ENCODE measurements around the gene RCVRN. TPM values are rescaled to one million over a fixed set of nuclear protein-coding genes. Genes with fewer than 3 reads are reported as not detected.
A peak's percentile ranks its signal among the peaks of the same experiment; 100 is the strongest.

The RCVRN gene
- total and polyA plus RNA-seq, 10 donors, result 0.03 to 1.4 (median 0.31) TPM

- Histone ChIP-seq H3K9me3 (peaks cover 0 to 16% (median 12%) of the 10 kb centered on the region in 8 donors), H3K36me3 (peaks cover 0 to 100% (median 18%) of the 10 kb centered on the region in 6 donors), H3K27me3 (replicated peaks in 1 of 7) (no peaks in the 10 kb centered on the region), H3K27ac (no peak overlapping the region), H3K4me1 (peaks cover 0 to 13% (median 3%) of the 10 kb centered on the region in 6 donors), H3K4me3 (no peak overlapping the region)
- DNase-seq, result no peak
- 62 to 86% (median 81%) methylated on average over 3 of the region's 3 CpGs for WGBS, 5 donors
- intact Hi-C loops (cut with DNase I; ENCODE audit: low total_unique reads), result no loop called here
- no peak for TF ChIP-seq CTCF (IDR thresholded peaks at IDR 0.05 in 8 of 11, conservative IDR thresholded peaks at IDR 0.05 in 3 of 11)
- TF ChIP-seq POLR2AphosphoS5 (IDR thresholded peaks at IDR 0.05), result no peak
- TF ChIP-seq POLR2A (IDR thresholded peaks at IDR 0.05), result no peak
Observed at GRCh38 chr17:9936095-9936494, 31.0 kb upstream of the RCVRN start.

- Histone ChIP-seq H3K27ac (peak overlapping the region in 2 of 8 donors; percentile 21 to 27), H3K4me3 (no peak overlapping the region), H3K9me3 (peaks cover 0 to 16% (median 12%) of the 10 kb centered on the region in 8 donors), H3K36me3 (peaks cover 0 to 100% (median 15%) of the 10 kb centered on the region in 6 donors), H3K4me1 (peaks cover 0 to 13% (median 3%) of the 10 kb centered on the region in 6 donors), H3K27me3 (replicated peaks in 1 of 7) (no peaks in the 10 kb centered on the region)
- no peak for DNase-seq
- WGBS, 5 donors, result 77 to 80% (median 79%) methylated on average over 6 of the region's 6 CpGs
- TF ChIP-seq CTCF (IDR thresholded peaks at IDR 0.05 in 8 of 11, conservative IDR thresholded peaks at IDR 0.05 in 3 of 11), result no peak
- TF ChIP-seq POLR2A (IDR thresholded peaks at IDR 0.05), result no peak
- TF ChIP-seq POLR2AphosphoS5 (IDR thresholded peaks at IDR 0.05), result no peak
- intact Hi-C loops (cut with DNase I; ENCODE audit: low total_unique reads), result no loop called here
Observed at GRCh38 chr17:9935408-9935807, 30.3 kb upstream of the RCVRN start.

GRCh38 chr17:9934331-9934730 is 29.3 kb upstream of the RCVRN start:
- Histone ChIP-seq H3K27ac (no peak overlapping the region), H3K4me1 (peaks cover 0 to 13% (median 3%) of the 10 kb centered on the region in 6 donors), H3K27me3 (replicated peaks in 1 of 7) (no peaks in the 10 kb centered on the region), H3K9me3 (peaks cover 0 to 15% (median 12%) of the 10 kb centered on the region in 8 donors), H3K4me3 (no peak overlapping the region), H3K36me3 (peaks cover 0 to 100% (median 10%) of the 10 kb centered on the region in 6 donors)
- 84 to 98% (median 90%) methylated on average over 7 of the region's 7 CpGs for WGBS, 5 donors
- TF ChIP-seq CTCF (IDR thresholded peaks at IDR 0.05 in 8 of 11, conservative IDR thresholded peaks at IDR 0.05 in 3 of 11) (no peak), POLR2A (IDR thresholded peaks at IDR 0.05) (no peak), POLR2AphosphoS5 (IDR thresholded peaks at IDR 0.05) (no peak)
- DNase-seq, result no peak
- intact Hi-C loops (cut with DNase I; ENCODE audit: low total_unique reads), result no loop called here

GRCh38 chr17:9932491-9932890 is 27.4 kb upstream of the RCVRN start:
- 66 to 95% (median 81%) methylated on average over 2 of the region's 2 CpGs for WGBS, 5 donors
- no peak for TF ChIP-seq CTCF (IDR thresholded peaks at IDR 0.05 in 8 of 11, conservative IDR thresholded peaks at IDR 0.05 in 3 of 11)
- TF ChIP-seq POLR2A (IDR thresholded peaks at IDR 0.05), result no peak
- no peak for TF ChIP-seq POLR2AphosphoS5 (IDR thresholded peaks at IDR 0.05)
- Histone ChIP-seq H3K4me3 (no peak overlapping the region), H3K9me3 (no peaks in the 10 kb centered on the region), H3K36me3 (peaks cover 0 to 90% (median 7%) of the 10 kb centered on the region in 6 donors), H3K27ac (no peak overlapping the region), H3K4me1 (peaks cover 0 to 11% (median 2%) of the 10 kb centered on the region in 6 donors), H3K27me3 (replicated peaks in 1 of 7) (no peaks in the 10 kb centered on the region)
- no peak for DNase-seq
- intact Hi-C loops (cut with DNase I; ENCODE audit: low total_unique reads), result no loop called here

All from spleen (tissue), 11 donors.